GM23338 (cell line): ENCODE measurements around the gene NFX1. TPM values are rescaled to one million over a fixed set of nuclear protein-coding genes. Genes with fewer than 3 reads are reported as not detected.

Source experiments
- ATAC-seq: fragments of 200-7000 bp; cut with Tn5 transposase; 3 replicates; pipeline ENCODE4 v1.9.1; 2020
- DNase-seq: peaks from one replicate; pipeline ENCODE4 v3.0.0-alpha.2; 2015; ENCODE audit warnings: low spot score
- H2AFZ ChIP-seq: fragments of 200-600 bp; sonication (generic); 2 replicates; pipeline ENCODE4 v1.8.0; 2016; ENCODE audit warnings: antibody characterized with exemption, mild to moderate bottlenecking, moderate library complexity
- H3F3A ChIP-seq: fragments of 200-600 bp; sonication (generic); replicated peaks from 2 replicates; pipeline ENCODE4 v1.8.0; 2017; ENCODE audit warnings: antibody characterized with exemption, mixed run types, low read depth
- H3K27ac ChIP-seq: fragments of 200-600 bp; sonication (generic); 2 replicates; pipeline ENCODE4 v1.6.1; 2016; ENCODE audit warnings: low read depth
- H3K27me3 ChIP-seq: fragments of 200-600 bp; sonication (generic); 2 replicates; pipeline ENCODE4 v1.8.0; 2016; ENCODE audit warnings: mild to moderate bottlenecking, mixed run types, moderate library complexity; ENCODE audit not compliant: insufficient read depth
- H3K36me3 ChIP-seq: fragments of 200-600 bp; sonication (generic); 2 replicates; pipeline ENCODE4 v1.8.0; 2016; ENCODE audit warnings: mild to moderate bottlenecking; ENCODE audit not compliant: insufficient read depth
- H3K4me1 ChIP-seq: fragments of 200-600 bp; sonication (generic); 2 replicates; pipeline ENCODE4 v1.8.0; 2016; ENCODE audit warnings: mild to moderate bottlenecking, moderate library complexity; ENCODE audit not compliant: insufficient read depth
- H3K4me2 ChIP-seq: fragments of 200-600 bp; sonication (generic); 2 replicates; pipeline ENCODE4 v1.7.1; 2017; ENCODE audit warnings: mixed run types
- H3K4me3 ChIP-seq: fragments of 200-600 bp; sonication (generic); 2 replicates; pipeline ENCODE4 v1.6.1; 2016; ENCODE audit warnings: mixed run types
- H3K79me2 ChIP-seq: fragments of 200-600 bp; sonication (generic); replicated peaks from 2 replicates; pipeline ENCODE4 v1.8.0; 2017; ENCODE audit warnings: mild to moderate bottlenecking; ENCODE audit not compliant: insufficient read depth
- H3K9me2 ChIP-seq: fragments of 200-600 bp; sonication (generic); 2 replicates; pipeline ENCODE4 v1.8.0; 2017; ENCODE audit not compliant: insufficient read depth
- H4K20me1 ChIP-seq: fragments of 200-600 bp; sonication (generic); replicated peaks from 2 replicates; pipeline ENCODE4 v1.8.0; 2017; ENCODE audit warnings: mild to moderate bottlenecking; ENCODE audit not compliant: insufficient read depth
- H3K27ac Mint-ChIP-seq: 2 replicates; pipeline ENCODE4 v1.8.0; 2020; ENCODE audit warnings: inconsistent platforms, mild to moderate bottlenecking, moderate library complexity, mixed read lengths
- H3K27me3 Mint-ChIP-seq: 3 replicates; pipeline ENCODE4 v1.8.0; 2022; ENCODE audit warnings: low read depth, mild to moderate bottlenecking, moderate library complexity, mixed read lengths, inconsistent platforms; ENCODE audit not compliant: insufficient read depth, poor library complexity
- H3K36me3 Mint-ChIP-seq: 3 replicates; pipeline ENCODE4 v1.8.0; 2021; ENCODE audit warnings: low read depth, mild to moderate bottlenecking, inconsistent platforms, moderate library complexity, mixed read lengths
- H3K4me1 Mint-ChIP-seq: 3 replicates; pipeline ENCODE4 v1.8.0; 2020; ENCODE audit warnings: mild to moderate bottlenecking, inconsistent platforms, mixed read lengths
- H3K4me3 Mint-ChIP-seq: 3 replicates; pipeline ENCODE4 v1.8.0; 2021; ENCODE audit warnings: moderate library complexity, mild to moderate bottlenecking, inconsistent platforms, mixed read lengths
- H3K9me3 Mint-ChIP-seq: 3 replicates; pipeline ENCODE4 v1.8.0; 2020; ENCODE audit warnings: moderate library complexity, mild to moderate bottlenecking, inconsistent platforms, mixed read lengths
- EZH2 ChIP-seq: fragments of 200-600 bp; sonication (generic); IDR thresholded peaks from one replicate; pipeline ENCODE4 v1.8.0; 2017; ENCODE audit warnings: antibody characterized with exemption, mild to moderate bottlenecking, low read depth; ENCODE audit not compliant: unreplicated experiment
- NANOG ChIP-seq: IDR thresholded peaks from 2 replicates; pipeline ENCODE4 v1.6.1; 2016; ENCODE audit warnings: antibody characterized with exemption, borderline replicate concordance
- ZNF462 ChIP-seq: fragments of 250-450 bp; sonication (Bioruptor Pico); IDR thresholded peaks from 2 replicates; pipeline ENCODE4 v1.5.0; 2020; ENCODE audit warnings: mild to moderate bottlenecking, moderate library complexity
- polyA plus RNA-seq: library from polyadenylated mRNA; unstranded; fragments of >200 nt; fragmentation: Nextera tagmentation; extraction: Ambion mirVana; gene quantifications from 2 replicates; pipeline ENCODE4 v1.2.1, GENCODE V29; 2016
- total RNA-seq: library from RNA; depleted of rRNA; stranded (reverse); fragments of >200 nt; shearing (Covaris generic); gene quantifications from 2 replicates; pipeline ENCODE4 v1.2.3, GENCODE V29; 2014
- TF ChIP-seq, protein P1 (sequence below): IDR thresholded peaks from one replicate; pipeline ENCODE4 v1.6.1; 2018; ENCODE audit warnings: antibody characterized with exemption; ENCODE audit not compliant: unreplicated experiment

Gene NFX1
- total and polyA plus RNA-seq, 2 experiments from 2014 or later, result 13.9 to 26.1 TPM

- Histone ChIP-seq H3F3A (no peaks in the 10 kb centered on the region), H4K20me1 (peaks cover 11% of the 10 kb centered on the region; the same call in 1 of the 2 replicates), H3K4me1 (no peaks in the 10 kb centered on the region), H3K79me2 (0 out of 2 replicates have a peak, but pooled peaks cover 2% of the 10 kb centered on the region), H3K27ac (no peak overlapping the region), H3K36me3 (peaks cover 63% of the 10 kb centered on the region), H3K27me3 (no peaks in the 10 kb centered on the region), H3K9me2 (no peaks in the 10 kb centered on the region), H3K4me2 (no peak overlapping the region), H3K4me3 (no peak overlapping the region), H2AFZ (no peak overlapping the region)
- H3K9me3 Mint-ChIP-seq, result no peaks in the 10 kb centered on the region
- no peak for ATAC-seq
- no peak overlapping the region for H3K27ac Mint-ChIP-seq
- TF ChIP-seq EZH2 (no peak), NANOG (no peak), ZNF462 (CRISPR knock-in tag) (no peak)
- TF ChIP-seq, protein P1, sequence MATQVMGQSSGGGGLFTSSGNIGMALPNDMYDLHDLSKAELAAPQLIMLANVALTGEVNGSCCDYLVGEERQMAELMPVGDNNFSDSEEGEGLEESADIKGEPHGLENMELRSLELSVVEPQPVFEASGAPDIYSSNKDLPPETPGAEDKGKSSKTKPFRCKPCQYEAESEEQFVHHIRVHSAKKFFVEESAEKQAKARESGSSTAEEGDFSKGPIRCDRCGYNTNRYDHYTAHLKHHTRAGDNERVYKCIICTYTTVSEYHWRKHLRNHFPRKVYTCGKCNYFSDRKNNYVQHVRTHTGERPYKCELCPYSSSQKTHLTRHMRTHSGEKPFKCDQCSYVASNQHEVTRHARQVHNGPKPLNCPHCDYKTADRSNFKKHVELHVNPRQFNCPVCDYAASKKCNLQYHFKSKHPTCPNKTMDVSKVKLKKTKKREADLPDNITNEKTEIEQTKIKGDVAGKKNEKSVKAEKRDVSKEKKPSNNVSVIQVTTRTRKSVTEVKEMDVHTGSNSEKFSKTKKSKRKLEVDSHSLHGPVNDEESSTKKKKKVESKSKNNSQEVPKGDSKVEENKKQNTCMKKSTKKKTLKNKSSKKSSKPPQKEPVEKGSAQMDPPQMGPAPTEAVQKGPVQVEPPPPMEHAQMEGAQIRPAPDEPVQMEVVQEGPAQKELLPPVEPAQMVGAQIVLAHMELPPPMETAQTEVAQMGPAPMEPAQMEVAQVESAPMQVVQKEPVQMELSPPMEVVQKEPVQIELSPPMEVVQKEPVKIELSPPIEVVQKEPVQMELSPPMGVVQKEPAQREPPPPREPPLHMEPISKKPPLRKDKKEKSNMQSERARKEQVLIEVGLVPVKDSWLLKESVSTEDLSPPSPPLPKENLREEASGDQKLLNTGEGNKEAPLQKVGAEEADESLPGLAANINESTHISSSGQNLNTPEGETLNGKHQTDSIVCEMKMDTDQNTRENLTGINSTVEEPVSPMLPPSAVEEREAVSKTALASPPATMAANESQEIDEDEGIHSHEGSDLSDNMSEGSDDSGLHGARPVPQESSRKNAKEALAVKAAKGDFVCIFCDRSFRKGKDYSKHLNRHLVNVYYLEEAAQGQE, result no peak
- peaks cover 65% of the 10 kb centered on the region for H3K36me3 Mint-ChIP-seq
- no peak overlapping the region for H3K4me3 Mint-ChIP-seq
- H3K27me3 Mint-ChIP-seq, result peaks cover 6% of the 10 kb centered on the region
- H3K4me1 Mint-ChIP-seq, result no peaks in the 10 kb centered on the region
- DNase-seq, result no peak
These were observed 35.3 kb upstream of the NFX1 start for GRCh38 chr9:33255014-33255413.
